Thyroid gland (tissue), 4 donors: ENCODE results near the gene ELL3. TPM values are rescaled to one million over a fixed set of nuclear protein-coding genes. Genes with fewer than 3 reads are reported as not detected.

Experiments
- DNase-seq, 2 donors: peaks; one replicate each; pipeline ENCODE4 v3.0.0-alpha.2; 2019
- H3K27ac ChIP-seq, 3 donors: fragments of 200-600 bp; sonication (generic); 1 replicate in 2 of 3; 2 replicates in 1 of 3; pipeline ENCODE4 v1.5.1; 2016 to 2019; ENCODE audit warnings: mild to moderate bottlenecking in 1 of 3, moderate library complexity in 1 of 3
- H3K27me3 ChIP-seq: fragments of 200-600 bp; sonication (generic); one replicate; pipeline ENCODE4 v1.5.1; 2019
- H3K36me3 ChIP-seq, 2 donors: fragments of 200-600 bp; sonication (generic); one replicate each; pipeline ENCODE4 v1.5.1; 2016 to 2019
- H3K4me1 ChIP-seq, 2 donors: fragments of 200-600 bp; sonication (generic); one replicate each; pipeline ENCODE4 v1.5.1; 2017 to 2019
- H3K4me3 ChIP-seq, 3 donors: fragments of 200-600 bp; sonication (generic); replicated peaks in 1 of 3; 1 replicate in 2 of 3; 2 replicates in 1 of 3; pipeline ENCODE4 v1.5.1; 2016; ENCODE audit warnings: mild to moderate bottlenecking in 1 of 3
- H3K9me3 ChIP-seq: fragments of 200-600 bp; sonication (generic); one replicate; pipeline ENCODE4 v1.5.1; 2017
- POLR2A ChIP-seq, 2 donors: fragments of 450-650 bp; IDR thresholded peaks; one replicate each; pipeline ENCODE4 v1.6.1; 2017; ENCODE audit warnings: antibody characterized with exemption in 2 of 2, mild to moderate bottlenecking in 2 of 2, moderate library complexity in 1 of 2
- WGBS, 2 donors: methylation state at CpG; one replicate each; pipeline ENCODE4 v1.1.5; 2017; 5-methylcytosine and 5-hydroxymethylcytosine counted together
- intact Hi-C: fragments of 100-400 bp; cut with DNase I; formaldehyde crosslinking; loops from one replicate; pipeline ENCODE4 v1.15.1; 2023
- microRNA counts, 2 donors: library from miRNA; unstranded; fragments of <30 nt; microRNA quantifications; one replicate each; lab custom pipeline; 2016 to 2017
- microRNA-seq: library from miRNA; unstranded; fragments of <30 nt; microRNA quantifications from one replicate; pipeline ENCODE4, GENCODE V29; 2016
- small RNA-seq: library from RNA; depleted of rRNA; stranded (forward); fragments of <200 nt; gene quantifications from one replicate; pipeline ENCODE3, GENCODE V24; 2016
- total RNA-seq, 4 donors: library from RNA; depleted of rRNA; stranded (reverse); fragments of >200 nt; gene quantifications; one replicate each; pipeline ENCODE4 v1.2.3, GENCODE V29; 2016
- TF ChIP-seq, protein P1 (sequence below), 6 experiments: fragments of 200-600 bp in 3 of 6; fragments of 450-650 bp in 3 of 6; sonication (generic) in 3 of 6; IDR thresholded peaks; one replicate each; pipeline ENCODE4 v1.5.1; 2016 to 2019; ENCODE audit warnings: antibody characterized with exemption in 6 of 6, mild to moderate bottlenecking in 2 of 6, inconsistent platforms in 1 of 6, moderate library complexity in 1 of 6

The ELL3 gene
- total RNA-seq, 4 donors from 2014 or later, result 2.1 to 11.4 (median 5.3) TPM

DNA sequence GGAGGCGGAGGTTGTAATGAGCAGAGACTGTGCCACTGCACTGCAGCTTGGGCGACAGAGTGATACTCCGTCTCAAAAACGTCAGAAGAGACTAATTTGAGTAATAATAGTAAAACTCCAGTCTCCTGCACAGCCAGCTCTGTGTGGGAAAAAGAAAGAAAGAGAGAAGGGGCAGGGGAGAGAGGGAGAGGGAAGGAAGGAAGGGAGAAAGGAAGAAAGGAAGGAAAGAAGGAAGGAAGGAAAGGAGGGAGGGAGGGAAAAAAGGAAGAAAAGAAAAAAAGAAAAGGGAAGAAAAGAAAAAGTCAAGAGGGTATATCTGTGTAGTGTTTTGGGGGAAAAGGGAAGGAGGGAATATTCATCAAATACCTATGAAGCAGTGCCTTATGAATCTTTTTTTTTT, 53.6 kb downstream of the ELL3 start:
- intact Hi-C loops, result no loop called here
- Histone ChIP-seq H3K27me3 (no peaks in the 10 kb centered on the region), H3K9me3 (no peaks in the 10 kb centered on the region), H3K27ac (no peak overlapping the region), H3K4me1 (no peaks in the 10 kb centered on the region), H3K4me3 (no peak overlapping the region), H3K36me3 (no peaks in the 10 kb centered on the region)
- 80 to 86% methylated on average over 4 of the region's 4 CpGs for WGBS, 2 donors
- DNase-seq, result no peak
- TF ChIP-seq, protein P1, sequence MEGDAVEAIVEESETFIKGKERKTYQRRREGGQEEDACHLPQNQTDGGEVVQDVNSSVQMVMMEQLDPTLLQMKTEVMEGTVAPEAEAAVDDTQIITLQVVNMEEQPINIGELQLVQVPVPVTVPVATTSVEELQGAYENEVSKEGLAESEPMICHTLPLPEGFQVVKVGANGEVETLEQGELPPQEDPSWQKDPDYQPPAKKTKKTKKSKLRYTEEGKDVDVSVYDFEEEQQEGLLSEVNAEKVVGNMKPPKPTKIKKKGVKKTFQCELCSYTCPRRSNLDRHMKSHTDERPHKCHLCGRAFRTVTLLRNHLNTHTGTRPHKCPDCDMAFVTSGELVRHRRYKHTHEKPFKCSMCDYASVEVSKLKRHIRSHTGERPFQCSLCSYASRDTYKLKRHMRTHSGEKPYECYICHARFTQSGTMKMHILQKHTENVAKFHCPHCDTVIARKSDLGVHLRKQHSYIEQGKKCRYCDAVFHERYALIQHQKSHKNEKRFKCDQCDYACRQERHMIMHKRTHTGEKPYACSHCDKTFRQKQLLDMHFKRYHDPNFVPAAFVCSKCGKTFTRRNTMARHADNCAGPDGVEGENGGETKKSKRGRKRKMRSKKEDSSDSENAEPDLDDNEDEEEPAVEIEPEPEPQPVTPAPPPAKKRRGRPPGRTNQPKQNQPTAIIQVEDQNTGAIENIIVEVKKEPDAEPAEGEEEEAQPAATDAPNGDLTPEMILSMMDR (IDR thresholded peaks at IDR 0.05), result no peak
- TF ChIP-seq POLR2A (IDR thresholded peaks at IDR 0.05), result no peak

MicroRNAs within 50 kb of the gene (microRNA counts, 767-probe panel; counts per million panel counts)
- microRNA hsa-miR-1282 (lab: Ali Mortazavi, UCI), result 0 counts per million in 2 donors

Small RNAs within 50 kb of the gene (microRNA-seq; reads per million reads assigned to microRNA genes)
- gene MIR1282, result not detected

Small RNAs within 50 kb of the gene (small RNA-seq; reads per million reads assigned to genes)
- gene MIR1282 (not detected), gene RNU6-354P (not detected)

Other genes starting within 250 kb of the ELL3 start
- gene PPIP5K1, start 186.8 kb downstream of the ELL3 start, total RNA-seq, result 100 to 1,000 TPM in 1 of 4 donors, 10 to 100 TPM in 3; 26.3 to 107 (median 52.3) TPM
- 10 to 100 TPM in 3 of 4 donors, 1 to 10 TPM in 1; 4.3 to 41.2 (median 21.8) TPM for gene CKMT1B, start 182.9 kb downstream of the ELL3 start, total RNA-seq
- 1 to 10 TPM in 3 of 4 donors, under 1 TPM in 1; 0.13 to 1.3 (median 1.2) TPM for gene STRC, start 158.2 kb downstream of the ELL3 start, total RNA-seq
- gene CATSPER2, start 128.1 kb downstream of the ELL3 start, total RNA-seq, result 1 to 10 TPM; 4.0 to 7.6 (median 6.7) TPM
- gene CKMT1A, start 83.1 kb downstream of the ELL3 start, total RNA-seq, result 10 to 100 TPM in 1 of 4 donors, 1 to 10 TPM in 3; 3.8 to 14.8 (median 5.2) TPM
- 100 to 1,000 TPM; 307 to 764 (median 542) TPM for gene PDIA3, start 30.5 kb downstream of the ELL3 start, total RNA-seq
- gene SERF2, start 15.4 kb upstream of the ELL3 start, total RNA-seq, result 1,000 to 10,000 TPM in 2 of 4 donors, 100 to 1,000 TPM in 2; 331 to 1,163 (median 700) TPM
- under 1 TPM in 1 of 4 donors, not detected in 3; 0.33 TPM for gene SERINC4, start 23.3 kb upstream of the ELL3 start, total RNA-seq
- gene HYPK, start 23.6 kb upstream of the ELL3 start, total RNA-seq, result 10 to 100 TPM; 11.6 to 23.4 (median 12.5) TPM
- gene MFAP1, start 47.7 kb upstream of the ELL3 start, total RNA-seq, result 10 to 100 TPM; 20.4 to 24.5 (median 22.7) TPM
- 1 to 10 TPM; 1.6 to 6.6 (median 4.8) TPM for gene WDR76, start 50.0 kb upstream of the ELL3 start, total RNA-seq